Stomach (tissue), 9 donors: ENCODE measurements around the gene MBNL2. TPM values are rescaled to one million over a fixed set of nuclear protein-coding genes. Genes with fewer than 3 reads are reported as not detected.
A peak's percentile ranks its signal among the peaks of the same experiment; 100 is the strongest.

Experiments
- DNase-seq, 2 donors: peaks; one replicate each; pipeline versions ENCODE4 v3.0.0 to v3.0.0-alpha.2; 2013 to 2019
- H3K27ac ChIP-seq, 5 donors: fragments of 200-600 bp in 4 of 5; sonication (generic) in 4 of 5; one replicate each; pipeline ENCODE4 v1.5.1; 2013 to 2019; ENCODE audit warnings: mild to moderate bottlenecking in 1 of 5, moderate library complexity in 1 of 5
- H3K27me3 ChIP-seq, 3 donors: fragments of 200-600 bp; sonication (generic); one replicate each; pipeline ENCODE4 v1.5.1; 2017 to 2019; ENCODE audit warnings: mixed run types in 1 of 3
- H3K36me3 ChIP-seq, 4 donors: fragments of 200-600 bp; sonication (generic); 1 replicate in 3 of 4; 2 replicates in 1 of 4; pipeline ENCODE4 v1.5.1; 2016 to 2019
- H3K4me1 ChIP-seq, 4 donors: fragments of 200-600 bp; sonication (generic); one replicate each; pipeline ENCODE4 v1.5.1; 2016 to 2019
- H3K4me3 ChIP-seq, 4 donors: fragments of 200-600 bp; sonication (generic) in 3 of 4; one replicate each; pipeline ENCODE4 v1.5.1; 2016 to 2019; ENCODE audit warnings: mild to moderate bottlenecking in 1 of 4
- H3K9me3 ChIP-seq, 4 donors: fragments of 200-600 bp; sonication (generic); one replicate each; pipeline ENCODE4 v1.5.1; 2016 to 2019
- CTCF ChIP-seq, 7 experiments: fragments of 450-650 bp in 4 of 7; fragments of 200-600 bp in 3 of 7; sonication (generic) in 3 of 7; IDR thresholded peaks; one replicate each; pipeline ENCODE4 v1.5.1; 2016 to 2019; ENCODE audit warnings: antibody characterized with exemption in 7 of 7, control low read depth in 2 of 7, mild to moderate bottlenecking in 1 of 7
- EP300 ChIP-seq: sonication (generic); formaldehyde crosslinking; IDR thresholded peaks from one replicate; pipeline ENCODE4 v1.6.1; 2017; ENCODE audit warnings: antibody characterized with exemption
- POLR2A ChIP-seq, 4 donors: fragments of 450-650 bp; IDR thresholded peaks; one replicate each; pipeline ENCODE4 v1.6.1; 2016; ENCODE audit warnings: antibody characterized with exemption in 4 of 4, control low read depth in 2 of 4, mild to moderate bottlenecking in 1 of 4, moderate library complexity in 1 of 4
- POLR2AphosphoS5 ChIP-seq, 3 donors: sonication (generic); formaldehyde crosslinking; IDR thresholded peaks; one replicate each; pipeline ENCODE4 v1.6.1; 2016; ENCODE audit warnings: antibody characterized with exemption in 3 of 3
- WGBS, 5 donors: extraction: QIAGEN DNeasy Blood & Tissue Kit in 3 of 5; methylation state at CpG; one replicate each; pipeline versions ENCODE4 v1.1.5 to v1.1.7; 2013 to 2018; 5-methylcytosine and 5-hydroxymethylcytosine counted together
- intact Hi-C: fragments of 100-400 bp; cut with DNase I; formaldehyde crosslinking; loops from one replicate; pipeline ENCODE4 v1.15.1; 2023; ENCODE audit warnings: low total_unique reads
- polyA plus RNA-seq, 3 donors: library from polyadenylated mRNA; stranded (reverse); fragments of 200-250 nt; gene quantifications; one replicate each; pipeline ENCODE4 v1.2.3, GENCODE V29; 2013
- total RNA-seq, 5 donors: library from RNA; depleted of rRNA; stranded (reverse); fragments of >200 nt; gene quantifications; one replicate each; pipeline versions ENCODE4 v1.1.0 to v1.2.3, GENCODE V29; 2014 to 2016
- donor health status: healthy with polysubstance abuse.
- donor health status: Bipolar disorder and iron deficiency.
- donor health status: healthy.

The MBNL2 gene
- total and polyA plus RNA-seq, 8 donors: 8.3 to 74.5 (median 25.6) TPM

GRCh38 chr13:97337985-97338499 lies 115.9 kb downstream of the MBNL2 start:
- WGBS, 5 donors: 69 to 84% (median 72%) methylated on average over 4 of the region's 4 CpGs
- H3K27ac ChIP-seq: peak overlapping the region in 1 of 5 donors; percentile 82
- intact Hi-C loops: no loop called here

GRCh38 chr13:97338571-97338970 lies 116.4 kb downstream of the MBNL2 start:
- TF ChIP-seq EP300 (no peak), CTCF (IDR thresholded peaks at IDR 0.05) (no peak), POLR2A (IDR thresholded peaks at IDR 0.05) (no peak), POLR2AphosphoS5 (IDR thresholded peaks at IDR 0.05) (no peak)
- no peaks in the 10 kb centered on the region for H3K9me3 ChIP-seq
- peak overlapping the region in 1 of 5 donors; percentile 82 for H3K27ac ChIP-seq
- H3K36me3 ChIP-seq: peaks cover 3 to 48% (median 32%) of the 10 kb centered on the region in 4 donors
- intact Hi-C loops: no loop called here
- DNase-seq: no peak
- no peak overlapping the region for H3K4me3 ChIP-seq
- H3K4me1 ChIP-seq: peaks cover 4 to 58% (median 36%) of the 10 kb centered on the region in 4 donors
- WGBS, 5 donors: 73 to 85% (median 82%) methylated on average over 16 of the region's 16 CpGs
- no peaks in the 10 kb centered on the region for H3K27me3 ChIP-seq

More at GRCh38 chr13:97337985-97338499, 115.9 kb downstream of the MBNL2 start:
- no peak for DNase-seq
- Histone ChIP-seq H3K9me3 (no peaks in the 10 kb centered on the region), H3K36me3 (peaks cover 3 to 42% (median 27%) of the 10 kb centered on the region in 4 donors), H3K4me3 (no peak overlapping the region), H3K27me3 (no peaks in the 10 kb centered on the region), H3K4me1 (peaks cover 4 to 63% (median 36%) of the 10 kb centered on the region in 4 donors)
- TF ChIP-seq POLR2AphosphoS5 (IDR thresholded peaks at IDR 0.05) (no peak), EP300 (no peak), POLR2A (IDR thresholded peaks at IDR 0.05) (no peak), CTCF (IDR thresholded peaks at IDR 0.05) (no peak)

- peaks cover 4 to 63% (median 38%) of the 10 kb centered on the region in 4 donors for H3K4me1 ChIP-seq
- 53 to 67% (median 61%) methylated on average over 21 of the region's 21 CpGs for WGBS, 5 donors
- intact Hi-C loops: no loop called here
- DNase-seq: peak; percentile 29 to 88
- H3K27me3 ChIP-seq: no peaks in the 10 kb centered on the region
- peaks cover 3 to 52% (median 37%) of the 10 kb centered on the region in 4 donors for H3K36me3 ChIP-seq
- no peaks in the 10 kb centered on the region for H3K9me3 ChIP-seq
- H3K4me3 ChIP-seq: no peak overlapping the region
- TF ChIP-seq POLR2A (IDR thresholded peaks at IDR 0.05) (no peak), EP300 (no peak), POLR2AphosphoS5 (IDR thresholded peaks at IDR 0.05) (peak in 2 of 3 donors; percentile 40 to 49), CTCF (IDR thresholded peaks at IDR 0.05) (no peak)
- H3K27ac ChIP-seq: peak overlapping the region; percentile 43 to 84 (median 81)
Measured at GRCh38 chr13:97339019-97339987, 117.2 kb downstream of the MBNL2 start.

- Histone ChIP-seq H3K9me3 (no peaks in the 10 kb centered on the region), H3K4me1 (peaks cover 4 to 65% (median 39%) of the 10 kb centered on the region in 4 donors), H3K27ac (peak overlapping the region; percentile 43 to 84 (median 81)), H3K27me3 (no peaks in the 10 kb centered on the region), H3K36me3 (peaks cover 3 to 43% (median 36%) of the 10 kb centered on the region in 4 donors), H3K4me3 (no peak overlapping the region)
- DNase-seq: peak in 1 of 2 donors; percentile 56
- intact Hi-C loops: loop anchor here (10.0 kb wide), 1 partner anchor 125 kb away; no protein-coding TSS in a partner anchor
- TF ChIP-seq POLR2A (IDR thresholded peaks at IDR 0.05): no peak
- no peak for TF ChIP-seq CTCF (IDR thresholded peaks at IDR 0.05)
- TF ChIP-seq EP300: no peak
- no peak for TF ChIP-seq POLR2AphosphoS5 (IDR thresholded peaks at IDR 0.05)
- 40 to 44% (median 44%) methylated on average over 7 of the region's 7 CpGs for WGBS, 5 donors
Measured at GRCh38 chr13:97339988-97340749, 118.0 kb downstream of the MBNL2 start.
